HG03175 (cell line): Measurements from ENCODE around the gene P2RX6.
"Not testable (repeated sequence)": the region's sequence is repeated elsewhere in the genome, so short reads cannot be mapped to it uniquely, and the experiment has no call there.

Experiments
- ATAC-seq: cut with Tn5 transposase; IDR thresholded peaks from one replicate; pipeline ENCODE4 v1.9.1; 2021; ENCODE audit warnings: mild to moderate bottlenecking, moderate library complexity; ENCODE audit not compliant: unreplicated experiment

P2RX6 gene

GRCh38 chr22:21014726-21015465 lies at the start of gene P2RX6:
Gene P2RX6 (plus strand): TSS chr22:21015165. CDS start chr22:21015175, 10 bp downstream.
- no peak for ATAC-seq

- no peak for ATAC-seq
Observed at GRCh38 chr22:20965888-20966855, 48.8 kb upstream of the P2RX6 start.

GRCh38 chr22:20966883-20967696 lies 47.9 kb upstream of the P2RX6 start, which contains the start of gene AIFM3:
Gene AIFM3 (plus strand): TSS chr22:20967255. CDS start chr22:20967945, 690 bp downstream.
- no peak for ATAC-seq

GRCh38 chr22:20967697-20968211 lies 47.2 kb upstream of the P2RX6 start:
- ATAC-seq = no peak

GRCh38 chr22:20968281-20968977 lies 46.5 kb upstream of the P2RX6 start:
- ATAC-seq = no peak

GRCh38 chr22:20970939-20971657 lies 43.9 kb upstream of the P2RX6 start:
- no peak for ATAC-seq

GRCh38 chr22:20972014-20972694 lies 42.8 kb upstream of the P2RX6 start:
- not testable (repeated sequence) for ATAC-seq

GRCh38 chr22:20972933-20973577 lies 41.9 kb upstream of the P2RX6 start:
- ATAC-seq = no peak

- ATAC-seq = no peak
Observed at GRCh38 chr22:20973634-20974286, 41.2 kb upstream of the P2RX6 start.

GRCh38 chr22:20974336-20974955 lies 40.5 kb upstream of the P2RX6 start:
- ATAC-seq = no peak

GRCh38 chr22:20975541-20976290 lies 39.2 kb upstream of the P2RX6 start:
- ATAC-seq = no peak

- no peak for ATAC-seq
Observed at GRCh38 chr22:20976291-20976877, 38.6 kb upstream of the P2RX6 start.

GRCh38 chr22:20977019-20977418 lies 37.9 kb upstream of the P2RX6 start:
- no peak for ATAC-seq

- ATAC-seq = no peak
Observed at GRCh38 chr22:20977516-20978170, 37.3 kb upstream of the P2RX6 start.

GRCh38 chr22:20978419-20978818 lies 36.5 kb upstream of the P2RX6 start:
- ATAC-seq = no peak
